ENCODE data around the gene SV2C. TPM values are rescaled to one million over a fixed set of nuclear protein-coding genes. Genes with fewer than 3 reads are reported as not detected.

The SV2C gene
- total RNA-seq, 2 experiments from 2014 or later, result 0.02 to 0.10 TPM

DNA sequence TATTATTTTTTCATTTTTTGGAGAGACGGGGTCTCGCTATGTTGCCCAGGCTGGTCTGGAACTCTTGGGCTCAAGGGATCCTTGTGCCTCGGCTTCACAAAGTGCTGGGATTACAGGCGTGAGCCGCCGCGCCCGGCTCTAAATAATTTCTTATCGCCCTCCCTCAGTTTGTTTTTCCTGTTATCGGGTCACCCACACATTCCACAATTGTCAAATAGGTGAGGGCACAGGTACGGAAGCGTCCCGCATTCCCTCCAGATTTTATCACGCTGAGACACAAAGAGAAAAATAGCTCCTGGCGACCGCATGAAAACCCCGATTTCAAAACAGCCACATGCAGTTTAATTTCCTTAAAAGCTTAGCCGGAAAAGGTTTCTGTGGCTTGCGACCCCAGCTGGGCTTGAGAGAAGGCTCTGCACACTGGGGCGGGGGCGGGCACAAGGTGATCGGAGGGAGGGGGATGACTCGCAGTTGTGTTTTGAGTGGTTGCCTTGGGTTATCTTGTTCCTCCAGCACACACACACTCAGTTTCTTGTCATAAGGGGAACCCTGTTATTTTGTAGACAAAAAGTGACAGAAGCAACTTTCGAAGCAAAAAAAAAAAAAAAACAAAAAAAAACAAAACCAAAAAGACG, 319.2 kb downstream of the SV2C start:
- H3K9me3 Mint-ChIP-seq, result no peaks in the 10 kb centered on the region
- POLR2A ChIA-PET, result interaction anchor here (0.7 to 5.4 kb wide), 15 partner anchors 9 to 180 kb away, joined by 3 to 68 read pairs (median 6); no protein-coding TSS in a partner anchor
- H3K27ac Mint-ChIP-seq, result peak overlapping the region; percentile 98
- no peaks in the 10 kb centered on the region for H3K27me3 Mint-ChIP-seq
- H3K4me1 Mint-ChIP-seq (ENCODE audit: low read depth), result peaks cover 40% of the 10 kb centered on the region
- peak; percentile 94 for DNase-seq
- CTCF ChIA-PET, result interaction anchor here (0.7 to 7.5 kb wide), 19 partner anchors 12 to 1165 kb away, joined by 3 to 164 read pairs (median 4); partner anchors contain the start of gene ANKRD31
- H3K36me3 Mint-ChIP-seq, result peaks cover 8% of the 10 kb centered on the region
- H3K4me3 Mint-ChIP-seq, result peak overlapping the region; percentile 98
- intact Hi-C loops (cut with micrococcal nuclease), result loop anchor here (1.0 to 5.0 kb wide), 9 partner anchors 34 to 1825 kb away; partner anchors contain the start of gene GCNT4

DNA sequence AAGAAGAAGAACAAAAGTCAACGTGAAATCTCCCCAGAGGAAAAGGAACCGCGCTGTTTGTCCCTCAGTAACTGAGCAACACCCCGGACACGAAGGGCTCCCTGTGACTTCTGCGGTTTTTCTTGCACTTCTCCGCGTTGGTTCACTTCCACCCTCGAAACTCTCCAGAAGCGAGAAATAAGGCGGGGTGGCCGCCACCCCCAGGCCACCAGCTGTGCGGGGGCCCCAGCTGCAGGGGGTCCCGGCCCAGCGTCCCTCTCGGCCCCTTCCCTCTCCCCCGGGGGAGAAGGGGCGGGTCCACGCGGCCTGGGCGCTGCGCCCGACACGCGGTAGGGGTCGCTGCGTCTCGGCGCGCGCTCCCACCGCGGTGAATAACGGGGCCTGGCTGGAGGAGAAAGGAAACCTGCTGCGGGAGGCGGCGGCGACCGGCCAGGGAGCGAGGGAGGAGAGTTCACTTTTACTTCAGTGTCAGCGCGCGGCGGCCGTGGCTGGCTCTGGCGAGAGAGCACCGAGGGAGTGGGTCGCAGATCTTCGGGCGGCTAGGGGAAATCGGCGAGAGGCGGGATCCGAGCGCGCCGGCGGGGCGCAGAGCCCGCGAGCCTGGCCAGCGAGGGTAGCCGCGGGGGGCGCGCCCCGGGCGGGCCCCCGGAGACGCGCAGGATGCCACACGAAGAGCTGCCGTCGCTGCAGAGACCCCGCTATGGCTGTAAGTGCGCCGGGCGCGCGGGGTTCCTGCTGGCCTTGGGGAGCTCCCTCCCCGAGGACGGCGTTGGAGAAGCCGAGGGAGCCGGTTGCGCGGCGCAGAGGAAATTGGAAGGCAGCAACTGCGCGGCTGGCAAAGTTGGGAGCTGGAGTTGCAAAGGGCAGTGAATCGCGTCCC, 319.9 kb downstream of the SV2C start, which contains the start of gene IQGAP2:
Gene IQGAP2 (plus strand): TSS at position 400 of the 880 bp plus-strand sequence. CDS start 261 bp downstream, at position 661.
- POLR2A ChIA-PET, result interaction anchor here (0.7 to 5.4 kb wide), 22 partner anchors 10 to 180 kb away, joined by 3 to 68 read pairs (median 4); no protein-coding TSS in a partner anchor

More for the DNA sequence above, 319.9 kb downstream of the SV2C start, which contains the start of gene IQGAP2:
- Mint-ChIP-seq H3K4me3 (peak within 1 kb of the TSS; percentile 98), H3K4me1 (ENCODE audit: low read depth) (peaks cover 47% of the 10 kb centered on the region), H3K9me3 (no peaks in the 10 kb centered on the region), H3K36me3 (peaks cover 8% of the 10 kb centered on the region), H3K27ac (peak within 1 kb of the TSS; percentile 98), H3K27me3 (no peaks in the 10 kb centered on the region)
- CTCF ChIA-PET, result interaction anchor here (0.7 to 7.5 kb wide), 30 partner anchors 9 to 1166 kb away, joined by 3 to 164 read pairs (median 4); partner anchors contain the start of gene ANKRD31
- intact Hi-C loops (cut with micrococcal nuclease), result loop anchor here (1.0 to 5.0 kb wide), 9 partner anchors 35 to 1826 kb away; partner anchors contain the start of gene GCNT4
- peak; percentile 87 for DNase-seq
